Right lobe of liver (tissue), 4 donors: ENCODE results near the gene HACD2.

ENCODE experiments used
- CTCF ChIP-seq, 4 donors: fragments of 200-600 bp in 3 of 4; fragments of 450-650 bp in 1 of 4; IDR thresholded peaks; one replicate each; pipeline versions ENCODE4 v1.5.1 to v1.8.0; 2016 to 2022; ENCODE audit warnings: antibody characterized with exemption in 4 of 4, mild to moderate bottlenecking in 2 of 4
- POLR2A ChIP-seq: fragments of 450-650 bp; IDR thresholded peaks from one replicate; pipeline ENCODE4 v1.6.1; 2017; ENCODE audit warnings: antibody characterized with exemption, mild to moderate bottlenecking
- donor health status: DM: no; HTN: no; CAD: no.
- donor health status: DM: no; HTN: no; CAD: no.
- donor health status: DM: no; HTN: yes; CAD: no.

DNA sequence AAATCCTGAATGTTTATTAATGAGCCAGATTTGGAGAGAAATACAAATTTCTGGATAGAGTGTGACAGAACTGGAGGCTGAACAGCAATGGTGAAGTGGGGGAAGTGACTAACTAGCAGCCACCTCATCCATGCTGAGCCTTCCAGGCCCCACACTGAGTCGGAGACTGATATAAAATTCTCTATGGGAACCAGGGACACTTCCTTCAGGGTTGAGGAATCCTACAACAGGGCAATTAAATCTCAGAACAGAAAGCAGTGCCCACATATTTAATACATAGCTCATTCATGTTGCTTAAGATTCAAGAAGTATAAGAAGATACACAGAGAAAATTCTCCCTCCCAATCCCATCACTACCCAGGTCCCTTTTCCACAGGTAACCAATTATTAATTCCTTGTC, 49.3 kb downstream of the HACD2 start:
- TF ChIP-seq CTCF (IDR thresholded peaks at IDR 0.05) (no peak), POLR2A (no peak)
